Type B pancreatic cell (in vitro differentiated cells): ENCODE measurements around the gene CAMSAP2. TPM values are rescaled to one million over a fixed set of nuclear protein-coding genes. Genes with fewer than 3 reads are reported as not detected.
A peak's percentile ranks its signal among the peaks of the same experiment; 100 is the strongest.

Source experiments
- DNase-seq: peaks from one replicate; pipeline ENCODE4 v3.0.0; 2021; ENCODE audit warnings: mixed read lengths; ENCODE audit not compliant: unreplicated experiment; ENCODE audit errors: extremely low spot score
- H3K27ac Mint-ChIP-seq: 2 replicates; pipeline ENCODE4 v1.8.0; 2021; ENCODE audit warnings: mild to moderate bottlenecking, mixed read lengths
- H3K27me3 Mint-ChIP-seq: 2 replicates; pipeline ENCODE4 v1.8.0; 2021; ENCODE audit warnings: mixed read lengths
- H3K36me3 Mint-ChIP-seq: 2 replicates; pipeline ENCODE4 v1.8.0; 2021; ENCODE audit warnings: mixed read lengths
- H3K4me1 Mint-ChIP-seq: one replicate; pipeline ENCODE4 v1.8.0; 2021; ENCODE audit warnings: mixed read lengths; ENCODE audit not compliant: unreplicated experiment
- H3K4me3 Mint-ChIP-seq: 2 replicates; pipeline ENCODE4 v1.8.0; 2021; ENCODE audit warnings: mild to moderate bottlenecking, mixed read lengths
- H3K9me3 Mint-ChIP-seq: 2 replicates; pipeline ENCODE4 v1.8.0; 2021; ENCODE audit warnings: mixed read lengths
- total RNA-seq: library from RNA; stranded (reverse); gene quantifications from 2 replicates; pipeline ENCODE4 v1.2.1, GENCODE V29; 2021; ENCODE audit warnings: low replicate concordance
- TF ChIP-seq, protein P1 (sequence below): fragments of 200-600 bp; sonication (generic); conservative IDR thresholded peaks from 2 replicates; pipeline ENCODE4 v1.5.0; 2021; ENCODE audit warnings: antibody characterized with exemption, mild to moderate bottlenecking

The CAMSAP2 gene
- total RNA-seq, 1 donor from 2014 or later, result 27.4 TPM

DNA sequence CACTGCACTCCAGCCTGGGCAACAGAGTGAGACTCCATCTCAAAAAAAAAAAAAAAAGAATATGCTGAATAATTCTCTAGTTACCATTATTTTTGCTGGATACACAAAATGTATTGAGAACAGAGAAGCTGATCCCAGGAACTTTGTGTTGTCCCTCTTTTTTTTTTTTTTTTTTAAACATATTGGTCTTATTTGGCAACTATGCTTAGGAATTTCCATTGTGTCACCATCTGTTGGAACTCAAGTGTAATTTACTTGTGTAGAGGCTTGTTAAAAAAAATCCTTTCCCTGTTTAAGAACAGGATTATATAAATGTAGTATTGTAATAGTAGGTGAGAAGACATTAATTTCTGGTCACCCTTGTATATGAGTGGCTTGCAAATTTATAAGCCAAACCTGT lies 28.6 kb downstream of the CAMSAP2 start:
- H3K4me1 Mint-ChIP-seq, result no peaks in the 10 kb centered on the region
- TF ChIP-seq, protein P1, sequence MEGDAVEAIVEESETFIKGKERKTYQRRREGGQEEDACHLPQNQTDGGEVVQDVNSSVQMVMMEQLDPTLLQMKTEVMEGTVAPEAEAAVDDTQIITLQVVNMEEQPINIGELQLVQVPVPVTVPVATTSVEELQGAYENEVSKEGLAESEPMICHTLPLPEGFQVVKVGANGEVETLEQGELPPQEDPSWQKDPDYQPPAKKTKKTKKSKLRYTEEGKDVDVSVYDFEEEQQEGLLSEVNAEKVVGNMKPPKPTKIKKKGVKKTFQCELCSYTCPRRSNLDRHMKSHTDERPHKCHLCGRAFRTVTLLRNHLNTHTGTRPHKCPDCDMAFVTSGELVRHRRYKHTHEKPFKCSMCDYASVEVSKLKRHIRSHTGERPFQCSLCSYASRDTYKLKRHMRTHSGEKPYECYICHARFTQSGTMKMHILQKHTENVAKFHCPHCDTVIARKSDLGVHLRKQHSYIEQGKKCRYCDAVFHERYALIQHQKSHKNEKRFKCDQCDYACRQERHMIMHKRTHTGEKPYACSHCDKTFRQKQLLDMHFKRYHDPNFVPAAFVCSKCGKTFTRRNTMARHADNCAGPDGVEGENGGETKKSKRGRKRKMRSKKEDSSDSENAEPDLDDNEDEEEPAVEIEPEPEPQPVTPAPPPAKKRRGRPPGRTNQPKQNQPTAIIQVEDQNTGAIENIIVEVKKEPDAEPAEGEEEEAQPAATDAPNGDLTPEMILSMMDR, result no peak
- H3K27me3 Mint-ChIP-seq, result no peaks in the 10 kb centered on the region

DNA sequence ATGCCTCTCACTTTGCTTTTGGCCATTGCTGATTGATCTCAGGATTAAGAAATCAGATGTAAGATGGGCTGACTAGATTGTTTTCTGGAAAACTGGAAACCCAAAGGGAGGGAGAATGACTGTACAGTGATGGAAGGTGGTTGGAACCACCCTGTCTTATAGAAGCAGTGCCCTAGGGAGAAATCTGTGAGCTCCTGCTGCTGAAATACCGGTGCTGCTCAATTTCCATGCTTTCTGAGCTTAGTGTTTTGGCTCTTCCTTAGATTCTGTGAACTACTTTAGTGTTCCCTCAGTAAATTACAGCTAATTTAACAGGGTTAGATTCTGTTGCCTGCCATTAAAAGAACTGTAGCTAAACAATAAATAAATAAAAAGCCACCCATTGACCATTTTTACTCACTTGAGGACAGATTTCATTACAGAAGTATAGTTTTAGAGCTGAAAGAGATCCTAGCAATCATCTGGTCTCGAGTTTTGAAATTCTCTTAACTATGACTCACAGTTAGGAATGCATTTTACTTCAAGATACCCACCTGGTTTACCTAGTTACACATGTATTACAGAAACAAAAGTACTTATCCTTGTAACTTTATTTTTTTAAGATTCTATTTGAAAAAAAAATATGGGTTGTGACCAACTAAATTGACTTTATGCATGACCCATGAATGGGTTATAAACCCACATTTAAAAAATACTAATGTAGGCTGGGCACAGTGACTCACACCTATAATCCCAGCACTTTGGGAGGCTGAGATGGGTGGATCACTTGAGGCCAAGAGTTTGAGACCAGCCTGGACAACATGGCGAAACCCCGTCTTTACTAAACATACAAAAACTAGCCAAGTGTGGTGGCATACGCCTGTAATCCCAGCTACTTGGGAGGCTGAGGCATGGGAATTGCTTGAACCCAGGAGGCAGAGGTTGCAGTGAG lies 33.2 kb downstream of the CAMSAP2 start:
- Mint-ChIP-seq H3K36me3 (peaks cover 40% of the 10 kb centered on the region), H3K9me3 (peaks cover 11% of the 10 kb centered on the region), H3K27ac (peak overlapping the region; percentile 89), H3K4me1 (peaks cover 17% of the 10 kb centered on the region), H3K27me3 (no peaks in the 10 kb centered on the region), H3K4me3 (no peak overlapping the region)
- TF ChIP-seq, protein P1, result no peak
- DNase-seq, result no peak

More for the DNA sequence above, 28.6 kb downstream of the CAMSAP2 start:
- no peak for DNase-seq
- Mint-ChIP-seq H3K36me3 (peaks cover 42% of the 10 kb centered on the region), H3K9me3 (peaks cover 6% of the 10 kb centered on the region), H3K4me3 (no peak overlapping the region), H3K27ac (no peak overlapping the region)

DNA sequence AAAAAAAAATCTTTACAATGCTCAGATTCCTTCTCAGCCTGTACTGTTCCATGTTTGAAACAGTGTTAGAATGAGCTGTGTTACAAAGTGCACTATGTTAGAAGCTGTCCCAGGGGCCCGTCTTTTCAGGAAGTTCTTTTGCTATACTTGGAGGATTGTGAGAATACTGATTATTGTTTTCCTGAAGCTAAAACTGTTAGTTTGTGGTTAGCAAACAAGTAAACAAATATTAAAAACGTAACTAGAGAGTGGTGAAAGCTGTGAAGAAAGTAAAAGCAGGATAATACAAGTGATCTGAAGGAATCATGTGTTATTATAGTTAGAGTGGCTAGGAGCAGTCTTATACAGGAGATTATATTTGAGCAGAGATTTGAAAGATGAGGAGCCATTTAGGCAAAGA lies 35.6 kb downstream of the CAMSAP2 start:
- no peak overlapping the region for H3K4me3 Mint-ChIP-seq
- H3K36me3 Mint-ChIP-seq, result peaks cover 36% of the 10 kb centered on the region
- no peak overlapping the region for H3K27ac Mint-ChIP-seq
- DNase-seq, result no peak
- H3K9me3 Mint-ChIP-seq, result peaks cover 4% of the 10 kb centered on the region
- no peaks in the 10 kb centered on the region for H3K27me3 Mint-ChIP-seq
- TF ChIP-seq, protein P1, result no peak
- peaks cover 17% of the 10 kb centered on the region for H3K4me1 Mint-ChIP-seq

DNA sequence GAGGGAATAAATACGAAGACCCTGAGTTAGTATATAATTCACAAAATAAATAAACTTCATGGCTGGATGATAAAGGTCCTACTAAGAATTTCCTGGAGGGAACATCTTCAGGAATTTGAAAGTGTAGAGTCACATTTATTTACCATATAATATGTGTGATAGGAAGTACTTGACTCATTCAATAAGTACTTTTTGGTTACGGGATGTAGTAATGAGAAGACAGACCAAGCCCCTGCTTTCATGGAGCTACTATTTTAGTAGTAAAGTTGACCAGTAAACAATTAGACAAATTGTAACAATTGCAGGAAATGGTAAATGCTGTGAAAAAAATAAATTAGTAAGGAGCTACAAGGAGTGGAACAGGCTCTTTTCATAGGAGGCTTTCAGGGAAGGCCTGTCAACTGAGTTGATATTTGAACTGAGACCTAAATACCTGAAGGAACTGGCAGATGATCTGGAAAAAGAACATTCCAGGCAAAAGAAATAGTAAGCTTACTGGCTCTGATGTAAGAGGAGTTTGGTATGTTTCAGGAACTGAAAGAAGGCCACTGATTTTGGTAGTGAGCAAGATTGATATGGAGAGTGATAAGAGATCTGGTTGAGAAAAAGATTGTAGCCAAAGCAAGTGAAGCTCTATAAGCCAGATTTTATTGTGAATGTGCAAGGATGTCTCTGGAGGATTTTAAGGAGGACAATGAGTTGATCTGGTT lies 36.2 kb downstream of the CAMSAP2 start:
- H3K9me3 Mint-ChIP-seq, result peaks cover 4% of the 10 kb centered on the region
- H3K27ac Mint-ChIP-seq, result peak overlapping the region; percentile 75
- peaks cover 32% of the 10 kb centered on the region for H3K36me3 Mint-ChIP-seq
- DNase-seq, result no peak
- no peak overlapping the region for H3K4me3 Mint-ChIP-seq
- H3K27me3 Mint-ChIP-seq, result no peaks in the 10 kb centered on the region
- TF ChIP-seq, protein P1, result no peak
- peaks cover 17% of the 10 kb centered on the region for H3K4me1 Mint-ChIP-seq

DNA sequence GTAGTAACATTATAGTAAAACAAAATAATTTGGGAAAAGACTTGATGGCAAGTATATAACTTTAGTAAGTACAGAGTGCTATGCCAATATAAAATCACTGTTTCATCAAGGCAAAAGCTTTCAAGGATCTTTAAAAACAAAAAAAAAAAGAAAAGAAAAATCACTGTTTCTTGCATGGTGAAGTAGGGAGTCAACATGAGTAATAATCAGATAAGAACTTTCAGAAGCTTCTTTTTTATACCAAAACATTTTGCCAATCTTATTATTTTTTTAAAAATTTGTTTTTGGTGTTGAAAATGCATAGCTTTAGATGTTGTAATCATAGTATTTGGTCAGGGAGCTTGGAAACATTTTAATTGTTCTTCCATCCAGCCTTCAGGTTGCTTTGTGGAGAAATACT lies 37.2 kb downstream of the CAMSAP2 start:
- peaks cover 36% of the 10 kb centered on the region for H3K36me3 Mint-ChIP-seq
- TF ChIP-seq, protein P1, result no peak
- H3K27me3 Mint-ChIP-seq, result no peaks in the 10 kb centered on the region
- no peak overlapping the region for H3K4me3 Mint-ChIP-seq
- no peak for DNase-seq
- H3K27ac Mint-ChIP-seq, result no peak overlapping the region
- peaks cover 4% of the 10 kb centered on the region for H3K9me3 Mint-ChIP-seq
- peaks cover 17% of the 10 kb centered on the region for H3K4me1 Mint-ChIP-seq
